Stimulated activated CD4-positive, alpha-beta T cell treated with anti-CD3 and anti-CD28 coated beads, Interleukin-1b, Interleukin-23, amount 100 ng/mL, for 24 hours (primary cell): Measurements from ENCODE around the gene SYNE1.

ENCODE experiments used
- DNase-seq, 4 experiments: peaks; one replicate each; pipeline ENCODE4 v3.0.0-alpha.2; 2020; ENCODE audit warnings: low read depth in 4 of 4, low spot score in 1 of 4

The SYNE1 gene

DNA sequence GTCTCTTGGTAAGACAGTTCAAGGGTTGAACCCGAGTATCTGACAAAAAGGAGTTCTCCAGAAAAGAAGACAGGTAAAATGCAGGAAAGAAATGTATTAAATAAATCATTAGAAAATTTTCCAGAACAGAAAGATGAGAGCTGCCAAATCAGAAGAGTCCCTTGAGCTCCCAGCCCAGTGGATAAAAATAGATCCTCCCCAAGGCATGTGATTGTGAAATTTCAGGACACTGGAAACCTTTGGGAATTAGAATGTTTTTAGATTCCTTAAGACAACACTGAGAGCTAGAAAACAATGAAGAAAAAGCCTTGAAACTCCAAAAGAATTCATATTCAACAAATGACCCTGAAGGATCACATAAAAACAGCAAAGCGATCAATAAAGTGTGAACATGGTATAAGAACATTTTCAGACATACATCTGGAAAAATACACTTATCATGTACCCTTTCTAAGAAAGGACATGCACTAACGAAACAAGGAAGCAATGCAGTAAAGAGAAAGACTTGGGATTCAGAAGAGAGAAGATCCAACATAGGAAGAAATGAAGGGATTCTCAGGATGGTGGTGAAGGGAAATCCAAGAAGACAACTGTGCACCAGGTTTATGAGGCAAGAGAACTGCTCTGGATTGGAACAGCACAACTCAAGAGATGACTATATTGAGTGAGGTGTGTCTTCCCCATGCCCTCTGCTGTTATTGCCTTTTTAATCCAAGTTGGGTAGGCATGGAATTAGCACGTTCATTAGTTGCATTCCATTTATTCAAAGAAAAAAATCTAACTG is 390.4 kb downstream of the SYNE1 start:
- no peak for DNase-seq

DNA sequence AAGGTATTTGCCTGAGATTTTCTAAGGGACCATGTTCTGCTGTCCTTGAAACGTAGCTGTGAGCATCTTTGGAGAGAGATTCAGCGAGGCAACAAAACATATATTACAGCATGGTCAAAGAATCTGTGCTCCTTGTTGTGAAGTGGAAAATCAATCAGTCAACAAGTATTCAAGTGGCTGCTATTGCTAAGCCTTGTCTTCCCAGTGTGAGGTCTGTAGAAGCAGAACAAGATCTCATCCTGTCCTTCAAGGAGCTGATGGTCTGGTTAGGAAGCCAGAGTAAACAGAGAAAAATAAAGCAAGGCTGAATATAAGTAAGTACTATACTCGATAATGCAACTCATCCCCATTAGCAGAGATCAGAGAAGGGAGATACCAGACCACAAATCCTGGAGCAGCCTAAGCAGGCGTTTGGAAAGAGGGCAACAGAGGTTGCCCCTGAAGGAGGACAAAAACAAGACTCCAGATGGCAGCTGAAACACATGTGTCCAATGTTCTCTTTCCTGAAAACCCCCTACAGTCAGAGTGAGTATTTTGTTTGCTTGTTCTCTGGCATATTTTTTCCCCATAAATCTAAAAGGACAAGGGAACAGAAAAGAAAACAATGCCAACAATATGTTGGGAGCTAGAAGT is 392.0 kb downstream of the SYNE1 start:
- no peak for DNase-seq

DNA sequence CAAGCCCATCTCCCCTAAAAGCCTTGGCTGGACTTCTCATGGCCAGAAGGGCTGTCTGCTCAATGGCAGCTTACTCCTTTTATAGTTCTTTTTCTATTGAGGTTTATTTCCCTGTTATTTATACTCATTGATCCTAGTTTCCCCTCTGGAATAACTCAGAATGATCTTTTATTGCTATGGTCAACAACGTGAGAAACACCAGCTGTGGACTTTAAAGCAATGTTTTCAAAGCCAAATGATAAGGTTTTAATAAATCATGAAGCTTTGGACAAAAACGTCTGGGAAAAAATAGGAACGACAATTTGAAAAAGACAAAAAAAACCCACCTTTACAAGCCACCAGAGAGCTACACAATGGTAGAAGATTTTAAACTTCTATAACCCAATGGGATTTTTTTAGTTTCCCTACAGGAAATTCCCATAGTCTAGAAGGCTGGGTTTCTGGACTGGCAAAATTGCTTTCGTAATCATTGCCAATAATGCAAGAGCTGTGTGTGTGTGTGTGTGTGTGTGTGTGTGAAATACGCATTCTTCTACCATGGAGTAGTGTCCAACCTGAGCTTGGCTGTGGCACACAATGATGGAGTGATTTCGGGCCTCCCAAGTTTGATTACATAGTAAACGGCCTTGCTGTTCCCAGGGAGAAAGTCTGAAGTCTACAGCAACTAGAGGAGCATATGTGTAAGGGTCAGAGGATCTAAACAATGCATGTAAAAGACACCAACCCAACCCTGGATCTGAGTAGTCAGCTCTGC is 396.0 kb downstream of the SYNE1 start:
- no peak for DNase-seq

DNA sequence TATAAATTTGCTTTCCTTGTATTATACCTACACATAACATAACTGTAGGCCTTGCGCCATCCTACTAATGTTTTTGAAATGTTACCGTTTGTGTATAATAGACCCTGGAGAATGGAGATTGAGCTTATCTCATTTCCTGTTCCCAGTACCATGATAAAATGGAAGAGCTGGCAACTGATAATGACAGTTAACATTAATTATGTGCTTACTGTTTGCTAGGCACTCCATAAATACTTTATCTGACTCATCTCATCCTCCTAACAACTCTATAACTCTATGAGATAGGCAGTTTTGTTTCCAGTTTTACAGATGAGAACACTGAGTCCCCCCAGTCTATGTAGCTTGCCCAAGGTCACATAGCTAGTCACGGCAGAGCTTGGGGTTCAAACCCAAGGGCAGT is 396.7 kb downstream of the SYNE1 start:
- DNase-seq = no peak

DNA sequence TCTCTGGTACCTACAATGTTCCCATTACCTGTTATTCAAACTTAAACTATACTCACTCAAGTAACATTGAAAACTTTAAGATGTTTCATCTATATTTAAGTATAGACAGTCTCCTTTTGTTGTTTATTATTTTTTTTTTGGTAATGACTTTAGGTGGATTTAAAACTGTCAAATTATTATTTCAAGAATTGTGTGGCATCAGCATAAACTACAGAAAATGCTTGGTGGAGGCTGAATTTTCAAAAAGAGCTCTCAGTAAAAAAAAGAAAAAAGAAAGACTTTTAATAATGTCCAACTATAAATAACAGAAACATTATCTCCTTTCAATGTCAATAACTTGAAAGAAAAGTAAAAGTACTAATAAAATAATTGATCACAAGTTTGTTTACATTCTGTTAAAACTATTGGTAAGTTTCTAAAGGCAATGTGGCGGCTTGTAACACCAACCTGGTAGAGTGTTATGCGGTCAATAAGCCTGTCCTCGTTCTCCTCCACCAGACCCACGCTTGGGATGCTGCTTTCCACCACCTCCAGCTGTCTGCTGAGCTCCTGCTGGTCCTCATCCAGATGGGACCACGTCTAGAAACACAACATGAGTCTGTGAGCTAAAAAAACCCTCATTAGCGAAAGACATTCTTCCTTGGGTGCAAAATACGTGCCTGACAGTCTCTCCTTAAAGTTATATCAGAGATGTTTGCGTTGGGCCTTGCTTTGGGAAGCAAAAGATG is 400.6 kb downstream of the SYNE1 start:
- no peak for DNase-seq

DNA sequence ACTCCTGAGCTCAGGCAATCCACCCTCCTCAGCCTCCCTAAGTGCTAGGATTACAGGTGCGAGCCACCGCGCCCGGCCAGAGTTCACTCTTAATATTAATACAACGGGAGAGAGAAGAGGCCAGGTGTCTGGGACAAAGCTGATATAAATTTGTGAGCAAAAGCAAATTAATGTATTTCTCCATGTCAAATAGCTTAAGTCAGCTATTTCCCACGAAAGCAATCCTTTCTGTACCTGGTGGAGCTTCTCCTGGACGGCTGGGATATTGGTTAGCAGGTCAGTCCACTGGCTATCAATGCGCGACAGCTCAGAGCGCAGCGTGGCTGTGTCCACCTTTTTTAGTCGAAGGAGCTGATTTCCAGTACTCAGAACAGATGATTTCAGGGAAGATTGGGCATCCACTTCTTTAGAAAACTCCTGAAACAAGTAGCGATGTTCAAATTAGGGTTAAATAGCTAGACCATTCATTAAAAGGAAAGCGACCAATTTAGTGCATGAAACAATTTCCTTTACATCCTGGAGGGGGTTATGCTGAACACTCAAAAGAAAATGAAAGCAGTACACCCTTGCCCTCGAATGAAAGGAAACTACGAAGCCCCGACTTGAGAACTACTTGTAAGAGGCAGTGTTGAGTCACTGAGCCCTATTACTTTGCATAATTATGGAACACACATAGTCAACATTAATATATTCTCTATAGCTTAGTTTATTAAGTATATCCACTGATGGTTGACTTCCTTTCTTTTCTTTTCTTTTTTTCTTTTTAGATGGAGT is 403.4 kb downstream of the SYNE1 start:
- DNase-seq = no peak

DNA sequence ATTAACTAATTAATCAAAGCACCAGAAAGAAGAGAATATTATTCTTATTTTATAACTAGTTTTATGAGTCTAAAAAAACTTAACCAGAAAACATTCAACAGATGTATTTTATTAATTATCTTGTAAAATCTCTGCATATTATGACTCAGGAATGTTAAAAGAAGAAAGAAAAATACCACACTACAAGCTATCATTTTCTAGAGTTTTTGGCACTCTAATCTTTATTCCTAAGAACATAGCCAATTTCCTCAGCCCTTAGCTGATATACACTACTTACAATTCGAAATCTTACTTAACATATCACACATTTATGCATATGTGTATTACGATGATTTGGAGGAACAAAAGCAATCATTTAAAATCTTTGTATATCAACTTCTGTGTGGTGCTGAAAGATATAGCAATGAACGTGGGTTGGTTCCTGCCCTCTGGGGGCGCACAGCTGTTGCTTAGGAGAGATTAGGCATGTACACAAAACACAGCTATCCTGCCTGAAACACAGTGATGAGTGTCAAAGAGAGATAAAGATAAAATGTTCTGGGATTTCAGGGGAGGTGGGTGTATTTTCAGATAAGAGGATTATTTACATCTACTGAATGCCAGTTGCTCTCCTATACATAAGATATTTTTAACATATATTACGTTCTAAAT is 404.5 kb downstream of the SYNE1 start:
- no peak for DNase-seq

DNA sequence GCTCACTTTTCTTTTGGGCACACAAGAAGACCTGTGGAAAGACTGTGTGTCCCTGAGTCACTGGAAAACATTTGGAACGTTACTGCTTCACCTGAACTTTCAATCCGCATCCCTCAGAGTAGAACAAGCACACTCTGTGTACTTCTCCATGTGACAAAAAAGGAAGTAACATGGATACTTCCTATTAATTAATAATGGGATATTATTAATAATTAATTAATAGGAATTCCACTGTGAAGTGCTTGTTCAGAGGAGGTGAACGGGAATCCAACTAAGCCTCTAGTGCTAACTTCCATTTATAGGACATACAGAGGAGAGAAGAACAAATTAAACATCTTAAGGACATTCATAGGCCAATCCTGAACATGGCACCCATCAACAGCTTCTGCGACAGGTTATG is 407.8 kb downstream of the SYNE1 start:
- no peak for DNase-seq

DNA sequence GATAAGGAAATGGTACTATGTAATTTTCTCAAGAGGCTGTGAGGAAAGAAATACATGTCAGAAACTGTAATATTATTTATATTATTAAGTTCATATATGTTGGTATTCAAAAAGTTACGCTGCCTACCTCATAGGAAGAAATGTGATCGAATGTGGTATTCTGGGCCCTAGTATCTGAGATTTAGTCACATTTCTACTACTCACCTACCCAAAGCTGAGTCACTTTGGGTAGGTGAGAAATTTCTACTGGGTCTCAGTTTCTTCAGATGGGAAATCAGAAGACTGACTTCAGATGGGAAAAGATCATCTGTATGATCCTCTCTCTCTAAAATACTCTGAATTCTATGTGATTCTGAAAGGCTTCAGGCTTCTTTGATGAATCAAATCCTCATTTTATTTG is 411.0 kb downstream of the SYNE1 start:
- DNase-seq = no peak

DNA sequence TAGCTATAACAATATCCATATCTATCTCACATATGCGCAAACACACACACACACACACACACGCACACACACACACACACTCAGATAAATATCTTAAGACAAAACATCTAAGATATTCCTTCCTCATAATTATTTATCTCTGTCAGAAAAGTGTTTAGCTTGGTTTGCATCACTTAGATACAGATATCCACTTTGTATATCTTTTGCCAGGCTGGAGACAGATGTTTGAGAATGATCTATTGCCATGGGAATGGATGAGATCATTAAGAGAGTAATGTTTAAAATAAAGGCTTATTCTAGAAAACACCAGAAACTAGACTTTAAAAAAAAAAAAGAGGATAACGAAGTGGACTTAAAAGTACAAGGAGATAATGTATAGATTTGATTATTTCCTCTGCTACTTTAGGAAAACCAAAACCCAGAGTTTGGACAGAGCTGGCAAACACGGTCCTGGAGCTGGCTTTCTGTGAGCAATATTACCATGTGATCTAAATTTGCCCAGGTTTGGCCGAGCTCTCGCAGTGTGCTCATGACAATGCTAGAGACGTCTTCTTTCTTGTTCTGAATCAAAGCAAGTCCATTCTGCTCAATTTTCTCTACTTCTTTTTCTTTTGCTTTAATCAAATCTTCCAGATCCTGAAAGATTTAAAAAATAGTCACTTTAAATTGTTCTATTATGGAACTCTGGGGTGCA is 411.8 kb downstream of the SYNE1 start:
- no peak for DNase-seq

DNA sequence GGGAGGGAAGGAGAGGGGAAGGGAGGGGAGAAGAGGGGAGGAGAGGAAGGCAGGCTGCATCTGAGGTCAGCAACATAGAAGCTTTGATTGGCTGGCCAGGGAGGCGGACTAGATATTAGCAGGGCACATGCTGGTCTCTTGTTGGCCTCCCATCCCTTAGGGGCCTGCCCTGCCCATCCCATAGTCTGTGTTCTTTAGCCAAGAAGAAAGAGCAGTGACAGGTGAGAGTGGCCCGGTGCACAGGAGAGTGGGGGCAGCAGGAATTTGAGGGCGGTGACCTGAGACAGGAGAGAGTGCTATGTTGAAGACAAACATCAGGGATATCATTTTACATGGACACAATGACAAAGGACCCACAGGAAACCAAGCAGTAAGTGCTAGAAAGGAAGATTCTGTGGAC is 413.5 kb downstream of the SYNE1 start:
- DNase-seq = no peak

DNA sequence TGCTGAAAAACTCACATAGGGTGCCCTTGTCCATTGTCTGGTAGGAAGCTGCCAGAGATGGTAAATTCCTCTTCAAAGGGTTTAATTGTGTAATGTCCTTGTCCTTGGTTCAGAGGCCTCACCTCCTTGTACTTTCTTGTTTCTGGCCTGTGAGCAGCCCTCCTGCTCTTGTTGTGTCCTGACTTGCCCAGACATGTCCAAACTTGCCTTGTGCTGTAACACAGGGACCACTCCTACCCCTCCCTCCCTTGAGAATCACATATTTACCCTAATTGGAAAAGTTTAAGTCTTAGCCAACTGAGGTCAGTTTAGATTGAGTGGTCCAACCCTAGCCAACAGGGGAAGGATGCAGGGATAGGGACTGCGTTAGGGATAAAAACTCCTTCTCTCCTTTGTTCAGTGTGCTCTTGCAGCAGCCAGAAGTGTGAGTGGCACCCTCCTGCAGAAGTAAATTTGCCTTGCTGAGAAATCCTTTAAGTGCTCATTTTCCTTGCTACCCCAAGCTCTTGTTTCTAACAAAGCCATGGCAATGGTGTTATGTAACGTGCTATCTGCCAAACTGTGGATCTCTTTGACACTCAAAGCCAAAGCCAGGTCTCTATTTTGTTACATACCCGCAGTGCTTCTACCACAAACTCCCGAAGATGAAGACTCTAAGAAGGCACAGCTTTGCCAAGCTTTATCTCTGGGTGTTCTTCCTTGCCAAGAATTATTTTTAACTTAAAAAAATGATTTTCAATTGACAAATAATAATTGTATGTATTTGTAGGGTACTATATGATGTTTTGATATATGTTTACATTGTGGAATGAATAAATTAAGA is 415.1 kb downstream of the SYNE1 start:
- no peak for DNase-seq

DNA sequence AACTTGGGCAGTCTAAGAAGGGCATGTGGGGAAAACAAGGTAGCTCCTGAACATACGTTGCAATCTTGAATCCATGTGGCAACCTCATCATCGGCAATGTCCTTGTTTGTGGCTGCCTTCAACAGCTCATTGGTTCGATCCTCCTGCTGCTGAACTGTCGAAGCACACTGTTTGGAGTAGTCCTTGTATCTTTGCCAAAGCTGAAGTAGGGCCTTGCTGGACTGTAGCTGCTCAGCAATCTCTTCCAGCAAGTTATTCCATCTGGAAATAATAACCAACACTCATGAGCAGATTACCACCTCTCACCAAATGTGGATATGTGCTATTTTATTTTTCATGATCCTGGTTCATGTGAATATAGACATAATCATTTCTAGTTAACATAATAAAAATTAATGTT is 416.4 kb downstream of the SYNE1 start:
- DNase-seq = no peak

DNA sequence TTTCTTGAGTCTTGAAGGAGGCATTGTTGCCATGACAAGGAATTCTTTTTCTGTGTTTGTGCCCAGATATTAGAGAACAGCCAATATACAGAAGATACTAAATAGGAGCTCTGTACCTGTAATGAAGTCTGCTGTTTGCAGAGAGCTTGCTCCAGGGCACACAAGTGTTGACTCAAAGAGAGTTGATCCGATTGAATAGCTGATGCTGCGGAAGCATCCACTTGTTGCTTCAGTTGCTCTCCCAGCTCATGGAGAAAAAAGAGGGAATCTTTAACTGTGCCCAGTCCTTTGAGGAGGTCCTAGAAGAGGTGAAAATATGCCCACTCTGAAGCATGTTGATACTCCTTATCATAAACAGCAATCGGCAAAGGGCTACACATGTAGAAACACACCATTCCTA is 418.3 kb downstream of the SYNE1 start:
- no peak for DNase-seq

DNA sequence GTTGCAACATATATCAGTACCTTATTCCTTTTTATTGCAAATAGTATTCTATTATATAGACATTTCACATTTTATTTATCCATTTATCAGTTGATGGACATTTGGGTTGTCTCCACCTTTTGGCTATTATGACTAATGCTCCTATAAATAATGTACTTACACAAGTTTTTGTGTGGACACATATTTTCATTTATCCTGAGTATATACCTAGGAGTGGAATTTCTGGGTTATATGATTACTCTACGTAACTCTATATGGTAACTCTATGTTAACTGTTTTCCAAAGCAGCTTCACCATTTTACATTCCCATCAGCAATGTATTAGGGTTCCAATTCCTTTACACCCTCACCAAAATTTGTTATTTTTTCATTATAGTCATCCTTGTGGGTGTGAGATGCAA is 424.7 kb downstream of the SYNE1 start:
- no peak for DNase-seq

DNA sequence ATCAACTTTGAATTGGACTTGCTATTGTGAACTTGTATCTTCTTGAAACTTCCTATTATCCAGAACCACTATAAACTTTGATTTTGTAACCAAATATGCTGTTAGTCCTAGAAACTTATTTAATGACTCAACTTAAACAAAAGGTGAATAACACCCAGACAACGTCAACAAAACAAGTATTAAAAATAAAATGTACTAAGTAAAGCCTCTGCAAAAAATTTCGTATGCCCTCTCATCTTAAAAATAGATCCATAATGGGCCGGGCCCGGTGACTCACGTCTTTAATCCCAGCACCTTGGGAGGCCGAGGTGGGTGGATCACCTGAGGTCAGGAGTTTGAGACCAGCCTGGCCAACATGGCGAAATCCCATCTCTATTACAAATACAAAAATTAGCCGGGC is 428.0 kb downstream of the SYNE1 start:
- DNase-seq = no peak

DNA sequence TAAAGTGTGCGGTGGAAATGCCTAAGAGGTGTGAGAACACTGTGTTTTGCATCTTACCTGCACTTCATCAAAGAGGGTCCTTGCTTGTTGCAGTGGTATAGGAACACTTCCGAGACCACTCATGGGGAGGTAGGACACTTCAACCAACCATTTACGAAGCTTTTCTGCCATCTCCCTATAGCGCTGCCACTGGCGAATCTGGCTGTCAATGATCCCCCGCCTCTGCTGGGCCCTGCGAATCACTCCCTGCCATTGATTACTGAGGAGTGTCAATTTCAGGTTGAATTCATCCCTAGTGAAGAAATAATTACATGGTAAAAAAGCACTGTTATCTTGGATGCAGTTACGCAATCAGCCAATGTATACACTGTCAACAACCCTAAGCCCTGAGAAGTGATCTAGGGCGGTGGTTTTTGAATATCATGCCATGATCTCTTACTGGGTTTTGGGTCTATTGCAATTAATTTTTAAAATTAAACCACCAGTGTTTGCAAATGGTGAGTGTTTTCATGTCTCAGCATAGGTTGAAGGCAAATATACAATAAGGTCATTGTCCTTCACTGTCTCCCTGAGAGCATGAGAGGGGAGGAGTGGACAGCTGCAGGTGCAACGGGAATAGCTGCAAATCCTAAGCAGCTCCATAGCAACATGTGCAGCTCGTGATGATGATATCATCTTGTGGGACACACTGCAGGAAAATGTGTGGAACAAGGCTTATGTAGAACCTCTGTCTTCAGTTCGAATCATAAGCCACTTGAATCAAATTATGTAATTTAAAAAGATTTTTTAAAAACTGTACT is 429.0 kb downstream of the SYNE1 start:
- no peak for DNase-seq
